Hepatocyte (in vitro differentiated cells): ENCODE measurements around the gene ARHGAP12. TPM values are rescaled to one million over a fixed set of nuclear protein-coding genes. Genes with fewer than 3 reads are reported as not detected.

Source experiments
- DNase-seq: peaks from one replicate; pipeline ENCODE4 v3.0.0-alpha.2; 2016; ENCODE audit warnings: low spot score
- H2AFZ ChIP-seq: fragments of 200-600 bp; sonication (generic); 2 replicates; pipeline ENCODE4 v1.6.0; 2016; ENCODE audit warnings: antibody characterized with exemption, mild to moderate bottlenecking
- H3K27ac ChIP-seq: fragments of 200-600 bp; sonication (generic); 2 replicates; pipeline ENCODE4 v1.5.1; 2016; ENCODE audit warnings: mild to moderate bottlenecking
- H3K27me3 ChIP-seq: fragments of 200-600 bp; sonication (generic); 2 replicates; pipeline ENCODE4 v1.6.1; 2016
- H3K36me3 ChIP-seq: fragments of 200-600 bp; sonication (generic); replicated peaks from 2 replicates; pipeline ENCODE4 v1.5.1; 2016; ENCODE audit warnings: low read depth; ENCODE audit not compliant: insufficient read depth
- H3K4me1 ChIP-seq: fragments of 200-600 bp; sonication (generic); 2 replicates; pipeline ENCODE4 v1.5.1; 2016; ENCODE audit warnings: mild to moderate bottlenecking, moderate library complexity; ENCODE audit not compliant: insufficient read depth
- H3K4me2 ChIP-seq: fragments of 200-600 bp; sonication (generic); 2 replicates; pipeline ENCODE4 v1.6.0; 2016
- H3K4me3 ChIP-seq: fragments of 200-600 bp; sonication (generic); 2 replicates; pipeline ENCODE4 v1.5.1; 2016; ENCODE audit warnings: mild to moderate bottlenecking
- H3K79me2 ChIP-seq: fragments of 200-600 bp; sonication (generic); 2 replicates; pipeline ENCODE4 v1.6.0; 2017; ENCODE audit warnings: mild to moderate bottlenecking
- H3K9me2 ChIP-seq: fragments of 200-600 bp; sonication (generic); replicated peaks from 2 replicates; pipeline ENCODE4 v1.6.0; 2017; ENCODE audit warnings: mild to moderate bottlenecking; ENCODE audit not compliant: insufficient read depth
- H3K9me3 ChIP-seq: fragments of 200-600 bp; sonication (generic); 2 replicates; pipeline ENCODE4 v1.5.1; 2016; ENCODE audit warnings: low read depth, mild to moderate bottlenecking
- H4K20me1 ChIP-seq: fragments of 200-600 bp; sonication (generic); 2 replicates; pipeline ENCODE4 v1.6.0; 2016; ENCODE audit warnings: mild to moderate bottlenecking; ENCODE audit not compliant: insufficient read depth, poor library complexity, severe bottlenecking
- EZH2 ChIP-seq: fragments of 200-600 bp; sonication (generic); IDR thresholded peaks from 2 replicates; pipeline ENCODE4 v1.6.1; 2016; ENCODE audit warnings: antibody characterized with exemption, mild to moderate bottlenecking, borderline replicate concordance
- EZH2phosphoT487 ChIP-seq: fragments of 200-600 bp; sonication (generic); IDR thresholded peaks from one replicate; pipeline ENCODE4 v1.6.1; 2018; ENCODE audit warnings: antibody characterized with exemption, mild to moderate bottlenecking, low read depth, moderate library complexity; ENCODE audit not compliant: unreplicated experiment, severe bottlenecking
- WGBS: methylation state at CpG from one replicate; pipeline ENCODE4 v1.1.6; 2016; ENCODE audit warnings: low lambda C conversion rate; ENCODE audit errors: missing lambda C conversion rate; 5-methylcytosine and 5-hydroxymethylcytosine counted together
- polyA plus RNA-seq: library from polyadenylated mRNA; unstranded; fragments of >200 nt; fragmentation: Nextera tagmentation; extraction: Ambion mirVana; gene quantifications from 2 replicates; pipeline ENCODE4 v1.2.1, GENCODE V29; 2016
- total RNA-seq: library from RNA; depleted of rRNA; stranded (reverse); fragments of >200 nt; gene quantifications from 2 replicates; pipeline ENCODE4 v1.2.3, GENCODE V29; 2014
- TF ChIP-seq, protein P1 (sequence below): fragments of 200-600 bp; sonication (generic); IDR thresholded peaks from 2 replicates; pipeline ENCODE4 v1.5.1; 2016; ENCODE audit warnings: antibody characterized with exemption, mild to moderate bottlenecking; ENCODE audit not compliant: poor library complexity

ARHGAP12 gene
- total and polyA plus RNA-seq, 2 experiments from 2014 or later: 16.4 to 55.6 TPM

DNA sequence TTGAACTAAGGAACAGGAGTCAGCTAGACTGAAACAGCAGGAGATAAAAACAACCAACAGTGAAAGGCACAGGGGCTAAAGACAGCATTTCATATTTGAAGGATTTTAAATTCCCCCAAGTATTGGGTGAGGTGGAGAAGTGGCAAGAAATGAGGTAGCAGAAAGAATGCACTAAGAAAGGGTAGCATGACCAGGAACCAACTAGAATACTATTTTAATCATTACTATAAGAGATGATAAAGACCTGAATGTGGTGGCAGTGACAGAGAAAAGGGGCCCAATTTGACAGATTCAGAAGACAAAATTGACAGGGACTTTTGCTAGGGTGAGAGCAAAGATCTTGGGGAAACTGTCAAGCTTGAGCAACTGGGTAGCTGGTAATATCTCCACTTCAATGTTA lies 94.9 kb downstream of the ARHGAP12 start:
- no peak for DNase-seq
- Histone ChIP-seq H3K36me3 (no peaks in the 10 kb centered on the region), H3K4me1 (no peaks in the 10 kb centered on the region), H4K20me1 (no peaks in the 10 kb centered on the region), H3K9me2 (no peaks in the 10 kb centered on the region), H3K4me3 (no peak overlapping the region), H3K27me3 (no peaks in the 10 kb centered on the region), H3K4me2 (no peak overlapping the region), H2AFZ (no peak overlapping the region), H3K79me2 (peaks cover 4% of the 10 kb centered on the region), H3K9me3 (no peaks in the 10 kb centered on the region), H3K27ac (no peak overlapping the region)
- TF ChIP-seq EZH2 (no peak), EZH2phosphoT487 (no peak)
- TF ChIP-seq, protein P1, sequence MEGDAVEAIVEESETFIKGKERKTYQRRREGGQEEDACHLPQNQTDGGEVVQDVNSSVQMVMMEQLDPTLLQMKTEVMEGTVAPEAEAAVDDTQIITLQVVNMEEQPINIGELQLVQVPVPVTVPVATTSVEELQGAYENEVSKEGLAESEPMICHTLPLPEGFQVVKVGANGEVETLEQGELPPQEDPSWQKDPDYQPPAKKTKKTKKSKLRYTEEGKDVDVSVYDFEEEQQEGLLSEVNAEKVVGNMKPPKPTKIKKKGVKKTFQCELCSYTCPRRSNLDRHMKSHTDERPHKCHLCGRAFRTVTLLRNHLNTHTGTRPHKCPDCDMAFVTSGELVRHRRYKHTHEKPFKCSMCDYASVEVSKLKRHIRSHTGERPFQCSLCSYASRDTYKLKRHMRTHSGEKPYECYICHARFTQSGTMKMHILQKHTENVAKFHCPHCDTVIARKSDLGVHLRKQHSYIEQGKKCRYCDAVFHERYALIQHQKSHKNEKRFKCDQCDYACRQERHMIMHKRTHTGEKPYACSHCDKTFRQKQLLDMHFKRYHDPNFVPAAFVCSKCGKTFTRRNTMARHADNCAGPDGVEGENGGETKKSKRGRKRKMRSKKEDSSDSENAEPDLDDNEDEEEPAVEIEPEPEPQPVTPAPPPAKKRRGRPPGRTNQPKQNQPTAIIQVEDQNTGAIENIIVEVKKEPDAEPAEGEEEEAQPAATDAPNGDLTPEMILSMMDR: no peak

DNA sequence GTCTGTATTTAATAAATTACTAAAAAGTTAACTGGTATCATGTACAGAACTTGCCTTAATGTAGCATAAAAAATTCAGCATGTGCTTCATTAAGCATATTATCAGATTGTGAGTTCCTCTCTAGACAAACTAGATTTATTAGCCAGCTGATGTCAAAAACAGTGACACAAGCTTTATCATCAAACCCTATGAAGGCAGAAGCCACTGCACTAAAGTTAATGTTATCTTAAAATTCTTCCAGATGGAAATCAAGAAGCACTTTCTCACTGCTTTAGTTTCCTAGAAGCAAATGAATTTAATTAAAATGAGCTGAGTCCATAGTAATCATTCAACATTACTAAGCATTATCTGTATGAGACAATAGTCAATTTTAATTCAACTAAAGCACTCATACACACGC lies 96.4 kb downstream of the ARHGAP12 start:
- H3K4me1 ChIP-seq: no peaks in the 10 kb centered on the region
- no peaks in the 10 kb centered on the region for H3K36me3 ChIP-seq
- H3K4me3 ChIP-seq: no peak overlapping the region
- no peaks in the 10 kb centered on the region for H3K9me3 ChIP-seq
- no peaks in the 10 kb centered on the region for H3K27me3 ChIP-seq
- DNase-seq: no peak
- H4K20me1 ChIP-seq: no peaks in the 10 kb centered on the region
- H3K9me2 ChIP-seq: no peaks in the 10 kb centered on the region
- TF ChIP-seq EZH2: no peak
- TF ChIP-seq EZH2phosphoT487: no peak
- TF ChIP-seq, protein P1: no peak
- H3K27ac ChIP-seq: no peak overlapping the region
- no peak overlapping the region for H3K4me2 ChIP-seq
- H2AFZ ChIP-seq: no peak overlapping the region
- H3K79me2 ChIP-seq: peaks cover 4% of the 10 kb centered on the region
- 88% methylated on average over 1 of the region's 1 CpG for WGBS

DNA sequence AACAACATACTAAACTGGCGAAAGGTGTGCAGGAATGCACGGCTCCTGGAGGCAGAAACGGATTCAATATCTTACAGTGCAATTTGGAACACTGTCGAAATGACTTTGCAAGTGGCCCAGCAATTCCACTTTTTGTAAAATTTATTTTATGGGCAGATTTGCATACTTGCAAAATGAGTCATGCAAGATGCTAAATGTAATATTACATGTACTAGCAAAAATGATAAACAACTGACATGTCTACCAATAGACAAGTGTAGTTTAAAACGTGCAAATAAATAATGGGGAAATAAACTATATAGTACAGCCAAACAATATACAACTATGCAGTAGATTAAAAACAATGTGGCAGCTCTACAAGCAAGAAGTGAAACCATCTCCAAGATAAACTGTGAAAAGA lies 97.7 kb downstream of the ARHGAP12 start:
- no peaks in the 10 kb centered on the region for H4K20me1 ChIP-seq
- H2AFZ ChIP-seq: no peak overlapping the region
- DNase-seq: no peak
- H3K36me3 ChIP-seq: no peaks in the 10 kb centered on the region
- H3K79me2 ChIP-seq: peaks cover 4% of the 10 kb centered on the region
- 69% methylated on average over 5 of the region's 5 CpGs for WGBS
- TF ChIP-seq EZH2 (no peak), EZH2phosphoT487 (no peak)
- TF ChIP-seq, protein P1: no peak
- no peaks in the 10 kb centered on the region for H3K9me3 ChIP-seq
- H3K4me2 ChIP-seq: no peak overlapping the region
- no peaks in the 10 kb centered on the region for H3K9me2 ChIP-seq
- no peaks in the 10 kb centered on the region for H3K4me1 ChIP-seq
- no peak overlapping the region for H3K27ac ChIP-seq
- no peaks in the 10 kb centered on the region for H3K27me3 ChIP-seq
- no peak overlapping the region for H3K4me3 ChIP-seq

DNA sequence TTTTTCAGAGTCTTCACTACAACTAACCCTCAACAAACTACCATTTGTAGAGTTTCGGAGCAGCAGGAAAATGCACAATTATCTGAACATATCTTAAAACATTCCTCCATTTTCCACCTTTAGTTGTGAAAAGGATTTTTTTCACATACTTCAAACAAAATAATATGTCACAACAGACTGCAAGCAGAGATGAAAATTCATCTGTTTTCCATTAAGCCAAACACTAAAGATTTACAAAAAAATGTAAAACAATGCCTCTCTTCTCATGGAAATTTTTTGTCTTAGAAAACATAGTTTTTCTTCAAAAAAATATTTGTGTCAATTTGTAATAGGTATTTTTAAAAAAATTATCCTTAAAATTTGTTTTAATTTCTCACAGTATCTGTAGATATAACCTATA lies 98.9 kb downstream of the ARHGAP12 start:
- Histone ChIP-seq H4K20me1 (no peaks in the 10 kb centered on the region), H3K79me2 (peaks cover 4% of the 10 kb centered on the region), H3K27me3 (no peaks in the 10 kb centered on the region), H3K4me2 (no peak overlapping the region), H2AFZ (no peak overlapping the region), H3K36me3 (no peaks in the 10 kb centered on the region), H3K4me1 (no peaks in the 10 kb centered on the region), H3K9me2 (no peaks in the 10 kb centered on the region), H3K27ac (no peak overlapping the region), H3K4me3 (no peak overlapping the region), H3K9me3 (no peaks in the 10 kb centered on the region)
- 93% methylated on average over 1 of the region's 1 CpG for WGBS
- DNase-seq: no peak
- TF ChIP-seq EZH2phosphoT487 (no peak), EZH2 (no peak)
- TF ChIP-seq, protein P1: no peak
